GM19035 (cell line): ENCODE measurements around the gene SAPCD1.
A peak's percentile ranks its signal among the peaks of the same experiment; 100 is the strongest.
"Not testable (repeated sequence)": the region's sequence is repeated elsewhere in the genome, so short reads cannot be mapped to it uniquely, and the experiment has no call there.

Source experiments
- ATAC-seq: cut with Tn5 transposase; IDR thresholded peaks from one replicate; pipeline ENCODE4 v1.9.1; 2021; ENCODE audit not compliant: unreplicated experiment

The SAPCD1 gene

DNA sequence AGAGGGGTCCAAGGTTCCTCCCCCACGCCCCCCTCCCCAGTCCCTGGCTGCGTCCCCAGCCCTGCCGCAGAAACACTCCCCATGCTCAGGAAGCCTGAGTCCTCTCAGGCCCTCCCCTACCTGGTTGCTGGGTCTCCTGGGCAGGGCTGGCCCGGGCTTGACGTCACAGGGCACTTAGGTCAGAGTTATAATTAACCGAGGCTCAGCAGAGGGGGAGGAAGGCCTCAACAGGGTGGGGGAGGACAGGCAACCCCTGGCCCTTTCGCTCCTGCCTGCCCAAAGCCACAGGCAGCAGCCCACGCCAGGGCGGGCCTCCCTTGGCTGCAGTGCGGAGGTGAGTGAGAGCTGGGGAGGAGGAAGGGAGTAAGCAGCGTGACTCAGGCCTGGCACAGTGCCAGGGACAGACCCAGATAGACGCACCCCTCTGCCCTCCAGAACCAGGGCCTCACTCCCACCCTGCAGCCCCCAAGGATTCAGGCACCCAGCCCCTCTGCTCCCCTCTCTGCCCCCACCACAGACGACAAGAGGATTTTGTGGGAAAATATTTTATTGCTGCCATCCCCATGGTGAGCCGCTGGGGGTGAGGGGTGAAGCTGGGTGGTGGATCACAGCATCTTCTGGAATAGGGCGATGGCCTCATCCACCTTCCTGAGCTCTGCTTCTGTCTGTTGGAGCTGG, 14.7 kb downstream of the SAPCD1 start, which contains the start of gene VWA7:
Gene VWA7 (minus strand): TSS at position 340 of the 678 bp plus-strand sequence. CDS start 549 bp downstream, outside the sequence.
- peak; percentile 71 for ATAC-seq

- no peak for ATAC-seq
Observed at GRCh38 chr6:31777667-31778050, 15.2 kb downstream of the SAPCD1 start.

GRCh38 chr6:31778193-31778592, 15.7 kb downstream of the SAPCD1 start:
- ATAC-seq: no peak

- ATAC-seq: no peak
Observed at GRCh38 chr6:31778999-31779885, 16.8 kb downstream of the SAPCD1 start.

DNA sequence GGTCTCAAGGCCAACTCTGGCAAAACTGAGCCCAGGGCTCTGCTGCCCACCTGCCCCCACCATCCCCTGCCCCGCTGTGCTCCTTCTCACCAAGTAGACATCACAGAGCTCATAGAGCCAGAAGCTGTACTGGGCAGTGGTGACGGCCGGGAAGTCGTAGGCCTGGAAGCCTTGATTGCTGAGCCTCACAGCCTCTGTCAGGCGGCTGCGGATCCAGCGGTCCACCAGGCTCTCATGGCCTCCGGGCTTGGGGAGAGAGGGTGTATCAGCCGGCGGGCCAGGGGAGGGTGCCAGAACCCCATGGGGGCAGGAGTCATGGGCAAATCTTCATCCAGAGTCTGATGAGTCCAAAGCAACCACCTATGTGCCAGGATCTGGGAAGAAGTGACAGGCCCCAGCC, 17.5 kb downstream of the SAPCD1 start:
- ATAC-seq: no peak

GRCh38 chr6:31780507-31781243, 18.2 kb downstream of the SAPCD1 start:
- ATAC-seq: no peak

- ATAC-seq: no peak
Observed at GRCh38 chr6:31781244-31782125, 19.0 kb downstream of the SAPCD1 start.

- ATAC-seq: no peak
Observed at GRCh38 chr6:31782126-31782855, 19.8 kb downstream of the SAPCD1 start.

DNA sequence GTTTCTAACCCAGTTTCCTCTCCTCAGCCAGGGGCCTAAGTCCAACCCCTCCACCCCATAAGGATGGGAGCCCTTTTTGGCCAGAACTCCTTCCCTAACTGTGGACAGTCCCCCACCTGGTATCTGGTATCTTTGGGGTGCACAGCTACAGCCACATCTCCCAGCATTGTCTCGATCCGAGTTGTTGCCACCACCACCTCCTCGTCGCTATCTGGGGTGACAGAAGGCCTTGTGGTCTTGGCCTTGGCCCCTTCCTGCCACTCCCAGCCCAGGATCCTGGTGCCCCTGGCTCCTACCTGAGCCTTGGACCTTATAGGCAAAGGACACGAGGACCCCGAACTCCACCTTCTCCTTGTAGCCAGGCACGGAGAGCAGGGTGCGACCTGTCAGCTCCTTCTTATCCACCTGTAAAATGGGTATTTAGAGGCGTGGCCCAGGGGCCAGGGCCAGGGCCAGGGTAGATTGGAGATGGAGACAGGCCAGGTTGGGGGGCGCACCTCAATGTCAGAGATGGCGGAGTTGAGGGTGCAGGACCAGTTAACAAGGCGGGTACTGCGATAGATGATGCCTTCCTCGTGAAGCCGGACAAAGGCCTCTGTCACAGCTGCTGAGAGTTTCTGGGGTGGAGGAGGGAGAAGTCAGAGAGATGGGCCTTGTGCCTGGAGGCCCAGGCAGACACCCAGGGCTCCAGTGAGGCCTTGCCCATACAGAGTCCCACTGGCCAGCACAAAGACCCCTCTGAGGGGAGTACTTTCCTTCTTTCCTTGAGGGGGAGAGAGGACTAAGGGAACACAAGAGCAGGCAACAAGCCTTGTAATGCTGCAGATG, 21.9 kb downstream of the SAPCD1 start:
- no peak for ATAC-seq

DNA sequence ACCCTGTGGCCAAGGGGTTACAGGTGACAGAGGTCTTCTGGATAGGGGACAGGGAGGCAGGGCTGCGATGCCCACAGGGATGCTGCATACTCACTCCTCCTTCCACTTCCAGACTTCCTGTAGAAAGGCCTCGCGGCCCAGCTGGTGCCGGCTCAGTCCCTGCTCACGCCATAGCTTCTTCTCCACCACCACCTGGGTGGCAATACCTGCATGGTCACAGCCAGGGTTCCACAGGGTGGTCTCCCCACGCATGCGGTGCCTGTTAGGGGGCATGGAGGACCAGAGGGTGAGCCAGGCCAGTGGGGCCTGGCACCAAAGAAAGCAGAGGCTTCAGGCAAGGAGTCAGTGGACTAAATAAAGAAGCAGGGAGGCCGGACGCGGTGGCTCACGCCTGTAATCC, 23.0 kb downstream of the SAPCD1 start:
- no peak for ATAC-seq

- no peak for ATAC-seq
Observed at GRCh38 chr6:31791324-31792089, 29.1 kb downstream of the SAPCD1 start.

DNA sequence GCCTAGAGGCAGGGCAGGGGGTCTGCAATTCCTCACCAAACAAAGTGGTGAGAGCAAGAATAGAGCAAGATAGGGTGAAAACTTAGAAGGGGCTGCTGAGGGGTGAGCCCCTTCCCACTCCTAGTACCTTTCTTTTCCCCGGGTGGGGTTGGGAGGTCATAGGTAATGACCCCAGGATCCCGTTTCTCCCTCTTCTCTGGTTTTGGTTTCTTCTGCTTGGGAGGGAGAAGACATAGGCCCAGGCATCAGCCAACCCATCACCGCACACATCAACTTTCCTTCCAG, 29.6 kb downstream of the SAPCD1 start:
- ATAC-seq: no peak

- no peak for ATAC-seq
Observed at GRCh38 chr6:31792761-31793171, 30.3 kb downstream of the SAPCD1 start.

- not testable (repeated sequence) for ATAC-seq
Observed at GRCh38 chr6:31793927-31794245, 31.4 kb downstream of the SAPCD1 start.

DNA sequence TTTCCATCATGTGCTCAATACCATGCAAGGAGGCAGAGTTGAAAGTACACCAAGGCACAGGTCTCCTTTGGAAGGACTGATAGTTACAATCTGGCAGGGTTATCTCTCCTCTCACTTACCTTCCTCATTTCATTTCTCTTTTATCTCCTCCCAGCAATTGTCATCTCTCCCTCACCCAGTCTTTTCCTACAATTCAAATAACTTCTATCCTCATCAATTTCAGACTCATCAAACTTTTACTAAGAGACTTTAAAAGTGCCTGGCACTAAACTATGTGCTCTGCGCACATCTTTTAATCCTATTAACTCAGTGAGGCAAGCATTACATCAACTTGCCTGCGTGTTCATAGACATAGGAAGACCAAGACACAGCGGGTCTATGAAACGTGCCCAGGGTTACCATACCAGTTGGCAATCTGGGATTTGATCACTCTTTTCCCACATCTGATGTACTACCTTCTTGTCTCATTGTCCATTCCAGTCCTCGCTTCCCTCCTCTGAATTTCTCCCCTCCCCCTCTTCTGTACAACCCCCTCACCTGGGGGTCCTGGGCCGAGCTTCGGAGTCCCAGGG, 31.9 kb downstream of the SAPCD1 start:
- no peak for ATAC-seq

- ATAC-seq: no peak
Observed at GRCh38 chr6:31794866-31795615, 32.6 kb downstream of the SAPCD1 start.

GRCh38 chr6:31795616-31796298, 33.3 kb downstream of the SAPCD1 start, which contains the start of gene VARS1:
TSS of gene VARS1 (minus strand) at chr6:31795752. CDS start at chr6:31795217, 535 bp downstream.
- peak; percentile 73 for ATAC-seq
